Endothelial cell of umbilical vein (primary cell): Measurements from ENCODE around the gene ZBTB40. TPM values are rescaled to one million over a fixed set of nuclear protein-coding genes. Genes with fewer than 3 reads are reported as not detected.

Experiments
- BruUV-seq: library from RNA; stranded (reverse); fragments of 400-500 nt; replicated peaks from 2 replicates; lab custom pipeline; 2021; lab: Mats Ljungman, UMichigan
- CTCF ChIA-PET: fragments of 300-600, 350-600 bp; sonication (Branson Sonifier 250); formaldehyde crosslinking; loops from one replicate; lab custom pipeline; 2021; ENCODE audit warnings: antibody characterized with exemption, inconsistent platforms; lab: Charles Lee
- POLR2A ChIA-PET: fragments of 300-600, 350-600 bp; sonication (Branson Sonifier 250); formaldehyde crosslinking; loops from one replicate; lab custom pipeline; 2021; ENCODE audit warnings: antibody characterized with exemption, inconsistent platforms; lab: Charles Lee
- DNase-seq: peaks from one replicate; pipeline ENCODE4 v3.0.0-alpha.2; 2011; ENCODE audit warnings: low read depth, low spot score
- FAIRE-seq: peaks from 2 replicates; lab custom pipeline; 2011; peaks lifted over from hg19 to GRCh38; lab: Jason Lieb, UNC
- H2AFZ ChIP-seq: 2 replicates; pipeline ENCODE4 v1.6.0; 2012; ENCODE audit warnings: low read depth, low read length, control low read depth, inconsistent platforms
- H3K27ac ChIP-seq: 2 replicates; pipeline ENCODE4 v1.5.1; 2011; ENCODE audit warnings: low read depth, mild to moderate bottlenecking, control low read depth, low read length, moderate library complexity; ENCODE audit not compliant: insufficient read depth
- H3K27me3 ChIP-seq, 2 experiments: 2 replicates each; pipeline versions ENCODE4 v1.6.0 to v1.6.1; 2011; ENCODE audit warnings: low read length in 2 of 2, mixed read lengths in 1 of 2; ENCODE audit not compliant: control insufficient read depth in 2 of 2, insufficient read depth in 2 of 2
- H3K36me3 ChIP-seq, 2 experiments: 2 replicates in 1 of 2; 3 replicates in 1 of 2; pipeline ENCODE4 v1.5.1; 2011; ENCODE audit warnings: low read length in 2 of 2, mild to moderate bottlenecking in 1 of 2, moderate library complexity in 1 of 2; ENCODE audit not compliant: control insufficient read depth in 2 of 2, insufficient read depth in 2 of 2; ENCODE audit errors: extremely low read depth in 1 of 2
- H3K4me1 ChIP-seq: 3 replicates; pipeline ENCODE4 v1.5.1; 2011; ENCODE audit warnings: mild to moderate bottlenecking, low read length; ENCODE audit not compliant: control insufficient read depth, insufficient read depth; ENCODE audit errors: extremely low read depth
- H3K4me2 ChIP-seq: 2 replicates; pipeline ENCODE4 v1.6.1; 2011; ENCODE audit warnings: low read length, control low read depth, mixed read lengths; ENCODE audit not compliant: insufficient read depth
- H3K4me3 ChIP-seq, 3 experiments: fragments of 200-600 bp in 1 of 3; sonication (generic), shearing (Covaris generic) in 1 of 3; replicated peaks in 1 of 3; 2 replicates each; pipeline ENCODE4 v1.5.1; 2011 to 2016; ENCODE audit warnings: control low read depth in 3 of 3, low read length in 3 of 3, mild to moderate bottlenecking in 2 of 3, inconsistent platforms in 1 of 3, low read depth in 1 of 3, moderate library complexity in 1 of 3; ENCODE audit not compliant: insufficient read depth in 1 of 3
- H3K79me2 ChIP-seq: 2 replicates; pipeline ENCODE4 v1.6.0; 2012; ENCODE audit warnings: low read length, inconsistent platforms; ENCODE audit not compliant: control insufficient read depth, insufficient read depth
- H3K9ac ChIP-seq: replicated peaks from 2 replicates; pipeline ENCODE3; 2011; ENCODE audit warnings: low read length, control low read depth; ENCODE audit not compliant: insufficient read depth; ENCODE audit errors: extremely low read depth
- H3K9me1 ChIP-seq: replicated peaks from 3 replicates; pipeline ENCODE4 v1.6.0; 2011; ENCODE audit warnings: mild to moderate bottlenecking, low read length; ENCODE audit not compliant: control insufficient read depth, insufficient read depth; ENCODE audit errors: extremely low read depth
- H3K9me3 ChIP-seq: replicated peaks from 2 replicates; pipeline ENCODE4 v1.5.1; 2012; ENCODE audit warnings: low read length, inconsistent platforms; ENCODE audit not compliant: control insufficient read depth, insufficient read depth
- H4K20me1 ChIP-seq: replicated peaks from 2 replicates; pipeline ENCODE3; 2011; ENCODE audit warnings: mild to moderate bottlenecking, low read length; ENCODE audit not compliant: control insufficient read depth, insufficient read depth; ENCODE audit errors: extremely low read depth
- EZH2 ChIP-seq: IDR thresholded peaks from 2 replicates; pipeline ENCODE4 v1.6.1; 2012; ENCODE audit warnings: borderline replicate concordance, low read depth, mild to moderate bottlenecking, moderate library complexity, low read length, inconsistent platforms; ENCODE audit not compliant: severe bottlenecking
- FOS ChIP-seq: IDR thresholded peaks from 2 replicates; pipeline ENCODE4 v1.6.1; 2011; ENCODE audit warnings: mild to moderate bottlenecking, low read length, moderate library complexity, borderline replicate concordance; ENCODE audit not compliant: insufficient read depth
- GATA2 ChIP-seq: IDR thresholded peaks from 2 replicates; pipeline ENCODE4 v1.7.0; 2011; ENCODE audit warnings: low read depth, mild to moderate bottlenecking, moderate library complexity, mixed read lengths, low read length; ENCODE audit not compliant: insufficient read length, insufficient read depth
- JUN ChIP-seq: IDR thresholded peaks from 2 replicates; pipeline ENCODE4 v1.6.1; 2011; ENCODE audit warnings: borderline replicate concordance, low read depth; ENCODE audit not compliant: insufficient read length, insufficient read depth
- MYC ChIP-seq: IDR thresholded peaks from one replicate; pipeline ENCODE4 v1.6.1; 2011; ENCODE audit warnings: mild to moderate bottlenecking, low read depth, low read length
- POLR2A ChIP-seq: IDR thresholded peaks from 2 replicates; pipeline ENCODE4 v1.6.1; 2012; ENCODE audit warnings: low read depth, mild to moderate bottlenecking, control low read depth, low read length
- POLR2AphosphoS5 ChIP-seq: IDR thresholded peaks from 2 replicates; pipeline ENCODE4 v1.6.1; 2012; ENCODE audit warnings: low read depth, mild to moderate bottlenecking, control low read depth, low read length, moderate library complexity; ENCODE audit not compliant: insufficient read depth
- dilution Hi-C: fragments of 300-500 bp; cut with MboI; formaldehyde crosslinking; loops from one replicate; pipeline ENCODE4 v1.15.0; 2019; ENCODE audit warnings: low sequenced_read_pairs; ENCODE audit not compliant: extremely low pct_ligation_motif_present
- intact Hi-C: fragments of 100-400 bp; cut with micrococcal nuclease; formaldehyde crosslinking; loops from one replicate; pipeline ENCODE4 v1.10.0; 2022
- polyA plus RNA-seq, 4 experiments: library from polyadenylated mRNA; depleted of rRNA in 3 of 4; stranded (reverse) in 3 of 4; unstranded in 1 of 4; fragments of >200 nt; gene quantifications; 2 replicates each; pipeline versions ENCODE4 v1.2.1 to v1.2.3, GENCODE V29; 2011 to 2012; ENCODE audit warnings: missing spikeins in 1 of 4
- total RNA-seq: library from RNA; stranded (reverse); gene quantifications from 2 replicates; pipeline ENCODE4 v1.2.3, GENCODE V29; 2021
- TF ChIP-seq, protein P1 (sequence below), 2 donors: IDR thresholded peaks; 1 replicate in 1 of 2; 2 replicates in 1 of 2; pipeline ENCODE4 v1.5.1; 2011; ENCODE audit warnings: low read length in 2 of 2, mild to moderate bottlenecking in 2 of 2, moderate library complexity in 2 of 2, control low read depth in 1 of 2, inconsistent platforms in 1 of 2, low read depth in 1 of 2; ENCODE audit not compliant: insufficient read depth in 1 of 2; ENCODE audit errors: extremely low read depth in 1 of 2
- TF ChIP-seq, protein P2 (sequence below): IDR thresholded peaks from 2 replicates; pipeline ENCODE4 v1.6.1; 2011; ENCODE audit not compliant: insufficient read depth, insufficient read length

ZBTB40 gene
- total and polyA plus RNA-seq, 2 donors (not counting 3 experiments of a cell fraction or from before 2014, with no cell fraction given) = 12.3 to 21.3 TPM

DNA sequence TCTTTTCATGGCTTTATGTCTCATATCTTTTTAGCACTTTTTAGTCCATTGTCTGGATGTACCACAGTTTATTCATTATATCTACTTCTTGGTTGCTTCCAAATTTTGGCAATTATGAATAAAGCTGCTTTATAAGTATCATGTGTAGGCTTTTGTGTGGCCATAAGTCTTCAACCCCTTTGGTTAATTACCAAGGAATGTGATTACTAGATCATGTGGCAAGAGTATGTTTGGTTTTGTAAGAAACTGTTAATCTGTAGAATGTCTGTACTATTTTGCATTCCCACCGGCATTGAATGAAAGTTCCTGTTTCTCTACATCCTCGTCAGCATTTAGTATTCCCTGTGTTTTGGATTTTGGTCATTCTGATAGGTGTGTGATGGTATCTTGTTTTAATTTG lies 31.5 kb downstream of the ZBTB40 start:
- DNase-seq (no peak), FAIRE-seq (no peak)
- Histone ChIP-seq H3K79me2 (peaks cover 21% of the 10 kb centered on the region), H3K4me2 (no peak overlapping the region), H3K9me3 (no peaks in the 10 kb centered on the region), H3K27ac (no peak overlapping the region), H2AFZ (no peak overlapping the region), H3K9ac (no peak overlapping the region), H3K27me3 (no peaks in the 10 kb centered on the region), H4K20me1 (peaks cover 5% of the 10 kb centered on the region), H3K4me1 (peaks cover 9% of the 10 kb centered on the region), H3K4me3 (no peak overlapping the region), H3K36me3 (no peaks in the 10 kb centered on the region), H3K9me1 (no peaks in the 10 kb centered on the region)
- TF ChIP-seq FOS (no peak), POLR2A (no peak), POLR2AphosphoS5 (no peak)
- TF ChIP-seq, protein P1, sequence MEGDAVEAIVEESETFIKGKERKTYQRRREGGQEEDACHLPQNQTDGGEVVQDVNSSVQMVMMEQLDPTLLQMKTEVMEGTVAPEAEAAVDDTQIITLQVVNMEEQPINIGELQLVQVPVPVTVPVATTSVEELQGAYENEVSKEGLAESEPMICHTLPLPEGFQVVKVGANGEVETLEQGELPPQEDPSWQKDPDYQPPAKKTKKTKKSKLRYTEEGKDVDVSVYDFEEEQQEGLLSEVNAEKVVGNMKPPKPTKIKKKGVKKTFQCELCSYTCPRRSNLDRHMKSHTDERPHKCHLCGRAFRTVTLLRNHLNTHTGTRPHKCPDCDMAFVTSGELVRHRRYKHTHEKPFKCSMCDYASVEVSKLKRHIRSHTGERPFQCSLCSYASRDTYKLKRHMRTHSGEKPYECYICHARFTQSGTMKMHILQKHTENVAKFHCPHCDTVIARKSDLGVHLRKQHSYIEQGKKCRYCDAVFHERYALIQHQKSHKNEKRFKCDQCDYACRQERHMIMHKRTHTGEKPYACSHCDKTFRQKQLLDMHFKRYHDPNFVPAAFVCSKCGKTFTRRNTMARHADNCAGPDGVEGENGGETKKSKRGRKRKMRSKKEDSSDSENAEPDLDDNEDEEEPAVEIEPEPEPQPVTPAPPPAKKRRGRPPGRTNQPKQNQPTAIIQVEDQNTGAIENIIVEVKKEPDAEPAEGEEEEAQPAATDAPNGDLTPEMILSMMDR (IDR thresholded peaks at IDR 0.05; ENCODE audit: extremely low read depth in 1 of 2, insufficient read depth in 1 of 2, low read depth in 1 of 2, low read length in 2 of 2) = no peak
- dilution Hi-C loops = no loop called here
- ChIA-PET CTCF (no interaction called here), POLR2A (no interaction called here)
- intact Hi-C loops = no loop called here
- BruUV-seq = no TSS peak

DNA sequence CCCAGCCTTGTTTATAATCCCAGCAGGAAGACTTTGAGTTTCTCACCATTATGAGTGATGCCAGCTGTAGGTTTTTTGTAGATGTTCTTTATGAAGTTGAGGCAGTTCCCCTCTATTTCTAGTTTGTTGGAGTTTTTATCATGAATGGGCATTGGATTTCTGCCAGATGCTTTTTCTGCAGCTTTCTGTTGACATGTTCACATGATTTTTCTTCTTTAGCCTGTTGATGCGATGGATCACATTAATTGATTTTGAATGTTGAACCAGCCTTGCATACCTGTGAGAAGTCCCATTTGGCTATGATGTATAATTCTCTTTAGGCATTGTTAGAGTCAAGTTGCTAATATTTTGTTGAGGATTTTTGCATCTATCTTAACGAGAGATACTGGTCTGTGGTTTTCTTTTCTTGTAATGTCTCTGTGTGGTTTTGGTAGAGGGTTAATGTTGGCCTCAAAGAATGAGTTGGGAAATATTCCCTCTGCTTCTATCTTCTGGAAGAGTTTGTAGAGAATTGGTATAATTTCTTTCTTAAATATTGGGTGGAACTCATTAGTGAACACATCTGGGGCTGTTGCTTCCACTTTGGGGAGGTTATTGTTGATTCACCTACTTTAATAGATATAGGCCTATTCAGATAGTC lies 33.2 kb downstream of the ZBTB40 start:
- H3K9me3 ChIP-seq = no peaks in the 10 kb centered on the region
- ChIA-PET POLR2A (no interaction called here), CTCF (no interaction called here)
- peaks cover 14% of the 10 kb centered on the region for H3K4me1 ChIP-seq
- H2AFZ ChIP-seq = no peak overlapping the region
- FAIRE-seq (no peak), DNase-seq (no peak)
- TF ChIP-seq FOS (no peak), EZH2 (no peak), JUN (no peak), POLR2A (no peak), GATA2 (no peak), MYC (no peak), POLR2AphosphoS5 (no peak)
- TF ChIP-seq, protein P1 (IDR thresholded peaks at IDR 0.05; ENCODE audit: extremely low read depth in 1 of 2, insufficient read depth in 1 of 2, low read depth in 1 of 2, low read length in 2 of 2) = no peak
- TF ChIP-seq, protein P2, sequence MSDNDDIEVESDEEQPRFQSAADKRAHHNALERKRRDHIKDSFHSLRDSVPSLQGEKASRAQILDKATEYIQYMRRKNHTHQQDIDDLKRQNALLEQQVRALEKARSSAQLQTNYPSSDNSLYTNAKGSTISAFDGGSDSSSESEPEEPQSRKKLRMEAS = no peak
- no peaks in the 10 kb centered on the region for H3K27me3 ChIP-seq
- dilution Hi-C loops (no loop called here), intact Hi-C loops (no loop called here)
- H3K27ac ChIP-seq = no peak overlapping the region
- peaks cover 5% of the 10 kb centered on the region for H4K20me1 ChIP-seq
- no peaks in the 10 kb centered on the region for H3K9me1 ChIP-seq
- H3K36me3 ChIP-seq = no peaks in the 10 kb centered on the region
- peaks cover 21% of the 10 kb centered on the region for H3K79me2 ChIP-seq
- no peak overlapping the region for H3K9ac ChIP-seq
- H3K4me2 ChIP-seq = no peak overlapping the region
- BruUV-seq = no TSS peak
- no peak overlapping the region for H3K4me3 ChIP-seq
